PC-9 (cell line): ENCODE results near the gene JADE3. TPM values are rescaled to one million over a fixed set of nuclear protein-coding genes. Genes with fewer than 3 reads are reported as not detected.
"Not testable (repeated sequence)": the region's sequence is repeated elsewhere in the genome, so short reads cannot be mapped to it uniquely, and the experiment has no call there.

Source experiments
- BruUV-seq: library from RNA; stranded (reverse); fragments of 400-500 nt; replicated peaks from 2 replicates; lab custom pipeline; 2021; lab: Mats Ljungman, UMichigan
- CTCF ChIA-PET: fragments of 300-600 bp; sonication (Branson Sonifier 250); formaldehyde crosslinking; loops from one replicate; lab custom pipeline; 2022; ENCODE audit warnings: antibody characterized with exemption; lab: Charles Lee
- POLR2A ChIA-PET: fragments of 300-600 bp; sonication (Branson Sonifier 250); formaldehyde crosslinking; loops from one replicate; lab custom pipeline; 2022; ENCODE audit warnings: antibody characterized with exemption; ENCODE audit not compliant: unreplicated experiment; lab: Charles Lee
- DNase-seq, 2 experiments: peaks; one replicate each; pipeline versions ENCODE4 v3.0.0 to v3.0.0-alpha.2; 2015 to 2022; ENCODE audit warnings: mixed read lengths in 1 of 2
- H2AFZ ChIP-seq: fragments of 200-600 bp; sonication (generic); 2 replicates; pipeline ENCODE4 v1.8.1; 2017; ENCODE audit warnings: antibody characterized with exemption
- H3F3A ChIP-seq: fragments of 200-600 bp; sonication (generic); 2 replicates; pipeline ENCODE4 v1.8.1; 2017; ENCODE audit warnings: antibody characterized with exemption, mild to moderate bottlenecking, low read depth; ENCODE audit not compliant: insufficient read depth
- H3K27ac ChIP-seq: fragments of 200-600 bp; sonication (generic); 2 replicates; pipeline ENCODE4 v1.6.1; 2016; ENCODE audit warnings: mixed run types
- H3K27me3 ChIP-seq: fragments of 200-600 bp; sonication (generic); 2 replicates; pipeline ENCODE4 v1.6.1; 2016; ENCODE audit warnings: low read depth, mixed run types; ENCODE audit not compliant: insufficient read depth
- H3K36me3 ChIP-seq: fragments of 200-600 bp; sonication (generic); 2 replicates; pipeline ENCODE4 v1.6.1; 2016; ENCODE audit warnings: low read depth, mixed run types
- H3K4me1 ChIP-seq: fragments of 200-600 bp; sonication (generic); replicated peaks from 2 replicates; pipeline ENCODE4 v1.6.1; 2016; ENCODE audit warnings: mixed run types; ENCODE audit not compliant: insufficient read depth
- H3K4me2 ChIP-seq: fragments of 200-600 bp; sonication (generic); 2 replicates; pipeline ENCODE4 v1.6.1; 2017; ENCODE audit warnings: mixed run types
- H3K4me3 ChIP-seq: fragments of 200-600 bp; sonication (generic); 2 replicates; pipeline ENCODE4 v1.6.1; 2016; ENCODE audit warnings: mixed run types
- H3K79me2 ChIP-seq: fragments of 200-600 bp; sonication (generic); 2 replicates; pipeline ENCODE4 v1.6.1; 2017; ENCODE audit warnings: low read depth, mixed run types
- H3K9me2 ChIP-seq: fragments of 200-600 bp; sonication (generic); 2 replicates; pipeline ENCODE4 v1.8.1; 2017; ENCODE audit warnings: mild to moderate bottlenecking; ENCODE audit not compliant: insufficient read depth
- H3K9me3 ChIP-seq: fragments of 200-600 bp; sonication (generic); 2 replicates; pipeline ENCODE4 v1.8.1; 2016; ENCODE audit warnings: low read depth; ENCODE audit not compliant: insufficient read depth
- H4K20me1 ChIP-seq: fragments of 200-600 bp; sonication (generic); 2 replicates; pipeline ENCODE4 v1.8.1; 2017; ENCODE audit not compliant: insufficient read depth
- EZH2 ChIP-seq: fragments of 200-600 bp; sonication (generic); IDR thresholded peaks from 2 replicates; pipeline ENCODE4 v1.8.0; 2017; ENCODE audit warnings: antibody characterized with exemption, low read depth
- intact Hi-C: fragments of 100-400 bp; cut with micrococcal nuclease; formaldehyde crosslinking; loops from one replicate; pipeline ENCODE4 v1.10.0; 2022; ENCODE audit not compliant: unreplicated experiment
- total RNA-seq: library from RNA; stranded (reverse); gene quantifications from 2 replicates; pipeline ENCODE4 v1.2.3, GENCODE V29; 2021
- TF ChIP-seq, protein P1 (sequence below): fragments of 200-600 bp; sonication (generic); conservative IDR thresholded peaks from 2 replicates; pipeline ENCODE4 v1.6.1; 2017; ENCODE audit warnings: mixed run types, antibody characterized with exemption, mild to moderate bottlenecking, moderate library complexity

The JADE3 gene
- total RNA-seq, 1 experiment from 2014 or later, result 10.9 TPM

GRCh38 chrX:46954716-46955115 lies 42.5 kb downstream of the JADE3 start:
- Histone ChIP-seq H3K9me3 (no peaks in the 10 kb centered on the region), H3K9me2 (no peaks in the 10 kb centered on the region), H3K4me3 (no peak overlapping the region), H2AFZ (no peak overlapping the region), H3K36me3 (no peaks in the 10 kb centered on the region), H3F3A (no peaks in the 10 kb centered on the region), H4K20me1 (no peaks in the 10 kb centered on the region), H3K79me2 (no peaks in the 10 kb centered on the region), H3K27ac (no peak overlapping the region), H3K27me3 (no peaks in the 10 kb centered on the region), H3K4me1 (peaks cover 7% of the 10 kb centered on the region; the same call in 1 of the 2 replicates), H3K4me2 (no peak overlapping the region)
- intact Hi-C loops, result no loop called here
- no peak for DNase-seq
- no TSS peak for BruUV-seq
- POLR2A ChIA-PET, result no interaction called here
- CTCF ChIA-PET, result interaction anchor here (0.9 kb wide), 1 partner anchor 43 kb away, joined by 4 read pairs; no protein-coding TSS in a partner anchor
- no peak for TF ChIP-seq EZH2
- TF ChIP-seq, protein P1, sequence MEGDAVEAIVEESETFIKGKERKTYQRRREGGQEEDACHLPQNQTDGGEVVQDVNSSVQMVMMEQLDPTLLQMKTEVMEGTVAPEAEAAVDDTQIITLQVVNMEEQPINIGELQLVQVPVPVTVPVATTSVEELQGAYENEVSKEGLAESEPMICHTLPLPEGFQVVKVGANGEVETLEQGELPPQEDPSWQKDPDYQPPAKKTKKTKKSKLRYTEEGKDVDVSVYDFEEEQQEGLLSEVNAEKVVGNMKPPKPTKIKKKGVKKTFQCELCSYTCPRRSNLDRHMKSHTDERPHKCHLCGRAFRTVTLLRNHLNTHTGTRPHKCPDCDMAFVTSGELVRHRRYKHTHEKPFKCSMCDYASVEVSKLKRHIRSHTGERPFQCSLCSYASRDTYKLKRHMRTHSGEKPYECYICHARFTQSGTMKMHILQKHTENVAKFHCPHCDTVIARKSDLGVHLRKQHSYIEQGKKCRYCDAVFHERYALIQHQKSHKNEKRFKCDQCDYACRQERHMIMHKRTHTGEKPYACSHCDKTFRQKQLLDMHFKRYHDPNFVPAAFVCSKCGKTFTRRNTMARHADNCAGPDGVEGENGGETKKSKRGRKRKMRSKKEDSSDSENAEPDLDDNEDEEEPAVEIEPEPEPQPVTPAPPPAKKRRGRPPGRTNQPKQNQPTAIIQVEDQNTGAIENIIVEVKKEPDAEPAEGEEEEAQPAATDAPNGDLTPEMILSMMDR, result no peak

DNA sequence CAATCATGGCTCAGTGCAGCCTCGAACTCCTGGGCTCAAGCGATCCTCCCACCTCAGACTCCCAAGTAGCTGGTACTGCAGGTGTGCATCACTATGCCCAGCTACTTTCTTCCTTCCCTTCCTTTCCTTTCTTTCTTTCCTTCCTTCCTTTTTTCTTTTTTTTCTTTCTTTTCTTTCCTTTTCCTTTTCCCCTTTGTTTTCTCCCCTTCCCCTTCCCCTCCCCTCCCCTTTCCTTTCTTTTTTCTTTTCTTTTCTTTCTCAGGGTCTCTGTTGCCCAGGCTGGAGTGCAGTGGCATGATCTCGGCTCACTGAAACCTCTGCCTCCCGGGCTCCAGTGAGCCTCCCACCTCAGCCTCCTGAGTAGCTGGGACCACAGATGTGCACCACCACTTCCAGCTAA lies 44.4 kb downstream of the JADE3 start:
- H3K36me3 ChIP-seq, BruUV-seq, H3K4me1 ChIP-seq, intact Hi-C loops, H3K27ac ChIP-seq, H3K4me2 ChIP-seq, H3K9me2 ChIP-seq, H2AFZ ChIP-seq, POLR2A ChIA-PET, H3K27me3 ChIP-seq, DNase-seq, CTCF ChIA-PET, H3K9me3 ChIP-seq, H4K20me1 ChIP-seq, H3F3A ChIP-seq, H3K79me2 ChIP-seq, H3K4me3 ChIP-seq: not testable (repeated sequence)

DNA sequence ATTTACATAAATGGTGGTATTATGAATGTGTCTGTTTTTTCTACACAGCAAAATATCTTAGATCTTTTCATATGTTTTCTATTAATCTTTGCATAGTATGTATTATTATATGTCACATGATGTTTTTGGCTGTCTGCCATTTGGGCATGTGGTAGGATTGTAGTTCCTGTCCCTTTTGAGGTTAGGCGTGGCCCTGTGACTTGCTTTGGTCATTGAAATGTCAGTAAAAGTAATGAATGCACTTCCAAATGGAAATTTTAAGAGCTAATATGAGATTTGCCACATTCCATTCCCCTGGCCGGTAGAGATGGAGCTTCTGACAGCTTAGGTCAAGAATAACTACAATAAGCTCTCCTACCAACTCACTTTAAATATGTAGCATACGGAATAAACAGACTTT lies 45.1 kb downstream of the JADE3 start:
- Histone ChIP-seq H3F3A (no peaks in the 10 kb centered on the region), H3K9me2 (no peaks in the 10 kb centered on the region), H3K79me2 (no peaks in the 10 kb centered on the region), H3K4me1 (peaks cover 7% of the 10 kb centered on the region; the same call in 1 of the 2 replicates), H3K27ac (no peak overlapping the region), H3K4me2 (no peak overlapping the region), H3K4me3 (no peak overlapping the region), H4K20me1 (no peaks in the 10 kb centered on the region), H3K27me3 (no peaks in the 10 kb centered on the region), H3K36me3 (no peaks in the 10 kb centered on the region), H2AFZ (no peak overlapping the region), H3K9me3 (no peaks in the 10 kb centered on the region)
- DNase-seq, result no peak
- ChIA-PET CTCF (no interaction called here), POLR2A (no interaction called here)
- TF ChIP-seq, protein P1, result no peak
- no peak for TF ChIP-seq EZH2
- no TSS peak for BruUV-seq
- intact Hi-C loops, result no loop called here

DNA sequence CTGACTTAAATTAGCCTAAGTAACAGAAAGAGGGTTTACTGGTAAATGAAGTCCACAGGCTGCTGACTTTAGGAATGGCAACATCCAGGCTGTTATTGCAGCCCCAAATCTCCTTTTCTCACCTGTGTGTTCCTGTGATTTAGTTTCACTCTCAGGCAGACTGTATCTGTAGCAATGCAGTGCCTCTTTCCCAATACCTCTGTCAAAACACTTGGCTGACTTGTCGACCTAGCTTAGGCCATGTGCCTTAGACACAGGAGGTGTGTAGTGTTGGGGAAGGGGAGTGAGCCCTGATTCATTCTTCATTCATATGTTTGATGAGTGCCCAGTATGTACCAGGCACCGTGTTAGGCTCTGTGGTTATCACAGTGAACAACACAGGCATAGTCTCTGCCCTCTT lies 46.9 kb downstream of the JADE3 start:
- H3K27me3 ChIP-seq, result no peaks in the 10 kb centered on the region
- H3K4me1 ChIP-seq, result no peaks in the 10 kb centered on the region
- intact Hi-C loops, result no loop called here
- no peaks in the 10 kb centered on the region for H3K9me3 ChIP-seq
- BruUV-seq, result no TSS peak
- no peaks in the 10 kb centered on the region for H3K79me2 ChIP-seq
- no peak overlapping the region for H3K4me3 ChIP-seq
- ChIA-PET CTCF (no interaction called here), POLR2A (no interaction called here)
- H3K27ac ChIP-seq, result no peak overlapping the region
- H4K20me1 ChIP-seq, result no peaks in the 10 kb centered on the region
- H3K36me3 ChIP-seq, result no peaks in the 10 kb centered on the region
- TF ChIP-seq EZH2, result no peak
- TF ChIP-seq, protein P1, result no peak
- no peaks in the 10 kb centered on the region for H3F3A ChIP-seq
- DNase-seq, result no peak
- H3K4me2 ChIP-seq, result no peak overlapping the region
- H2AFZ ChIP-seq, result no peak overlapping the region
- no peaks in the 10 kb centered on the region for H3K9me2 ChIP-seq
